Ecto neural progenitor cell (in vitro differentiated cells): ENCODE measurements around the gene RANBP17.
"Not testable (repeated sequence)": the region's sequence is repeated elsewhere in the genome, so short reads cannot be mapped to it uniquely, and the experiment has no call there.

Experiments used
- DNase-seq: peaks from one replicate; pipeline ENCODE4 v3.0.0-alpha.2; 2018; ENCODE audit warnings: low spot score

The RANBP17 gene

DNA sequence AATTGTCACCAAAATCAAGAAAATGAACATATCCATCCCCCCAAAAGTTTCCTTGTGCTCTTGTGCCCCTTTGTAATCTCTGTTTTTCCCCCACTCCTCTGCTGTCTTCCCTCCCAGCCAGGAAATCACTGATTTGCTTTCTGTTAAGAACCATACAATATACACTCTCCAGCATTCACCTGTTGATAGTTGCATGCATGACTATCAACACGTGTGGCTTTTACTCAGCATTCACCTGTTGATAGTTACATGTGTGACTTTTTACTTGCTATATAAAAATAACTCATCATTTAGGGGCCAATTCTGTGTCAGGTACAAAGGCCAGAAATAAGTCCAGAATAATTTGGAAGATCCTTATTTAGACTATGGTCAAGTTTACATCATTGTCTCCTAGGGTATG lies 6.0 kb downstream of the RANBP17 start:
- DNase-seq, result no peak

DNA sequence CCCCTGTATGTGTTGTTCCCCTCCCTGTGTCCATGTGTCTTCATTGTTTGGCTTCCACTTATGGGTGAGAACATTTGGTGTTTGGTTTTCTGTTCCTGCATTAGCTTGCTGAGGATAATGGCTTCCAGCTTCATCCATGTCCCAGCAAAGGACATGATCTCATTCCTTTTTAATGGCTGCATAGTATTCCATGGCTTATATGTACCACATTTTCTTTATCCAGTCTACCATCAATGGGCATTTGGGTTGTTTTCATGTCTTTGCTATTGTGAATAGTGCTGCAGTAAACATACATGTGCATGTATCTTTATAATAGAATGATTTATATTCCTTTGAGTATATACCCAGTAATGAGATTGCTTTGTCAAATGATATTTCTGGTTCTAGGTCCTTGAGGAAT lies 8.6 kb downstream of the RANBP17 start:
- DNase-seq, result not testable (repeated sequence)

DNA sequence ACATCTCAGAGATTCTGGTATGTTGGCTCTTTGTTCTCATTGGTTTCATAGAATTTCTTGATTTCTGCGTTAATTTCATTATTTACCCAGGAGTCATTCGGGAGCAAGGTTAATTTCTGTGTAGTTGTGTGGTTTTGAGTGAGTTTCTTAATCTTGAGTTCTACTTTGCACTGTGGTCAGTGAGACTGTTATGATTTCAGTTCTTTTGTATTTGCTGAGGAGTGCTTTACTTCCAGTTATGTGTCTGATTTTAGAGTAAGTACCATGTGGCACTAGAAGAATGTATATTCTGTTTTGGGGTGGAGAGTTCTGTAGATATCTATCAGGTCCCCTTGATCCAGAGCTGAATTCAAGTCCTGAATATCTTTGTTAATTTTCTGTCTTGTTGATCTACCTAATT lies 12.2 kb downstream of the RANBP17 start:
- no peak for DNase-seq

DNA sequence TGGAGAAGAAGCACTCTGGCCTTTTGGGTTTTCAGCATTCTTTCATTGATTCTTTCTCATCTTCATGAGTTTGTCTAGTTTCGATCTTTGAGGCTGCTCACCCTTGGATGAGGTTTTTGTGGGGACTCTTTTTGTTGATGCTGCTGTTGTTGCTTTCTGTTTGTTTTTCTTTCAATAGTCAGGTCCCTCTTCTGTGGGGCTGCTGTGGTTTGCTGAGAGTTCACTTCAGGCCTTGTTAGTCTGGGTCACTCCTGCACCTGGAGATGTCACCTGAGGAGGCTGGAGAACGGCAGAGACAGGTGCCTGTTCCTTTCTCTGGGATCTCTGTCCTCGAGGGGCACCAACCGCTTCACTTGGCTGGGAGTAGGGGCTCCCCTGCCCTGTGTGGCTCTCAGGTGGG lies 14.0 kb downstream of the RANBP17 start:
- no peak for DNase-seq

DNA sequence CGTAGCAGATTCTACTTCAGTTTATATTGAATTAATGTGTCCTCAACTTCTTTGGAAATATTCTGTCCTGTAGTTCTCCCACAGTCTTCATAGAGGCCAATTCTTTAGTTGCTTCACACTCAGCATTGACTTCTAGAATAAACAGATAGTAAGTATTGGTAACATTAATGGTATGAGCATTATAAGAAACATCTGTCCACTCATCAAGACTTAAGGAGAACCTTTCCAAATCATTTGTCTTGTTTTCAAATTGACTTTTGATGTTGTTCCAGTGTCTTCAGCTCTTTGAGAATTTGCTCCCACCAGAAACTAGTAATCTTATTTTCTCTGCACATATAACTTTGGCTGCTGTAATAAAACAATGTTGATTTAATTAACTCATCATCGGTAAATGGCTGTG lies 18.3 kb downstream of the RANBP17 start:
- DNase-seq, result no peak

DNA sequence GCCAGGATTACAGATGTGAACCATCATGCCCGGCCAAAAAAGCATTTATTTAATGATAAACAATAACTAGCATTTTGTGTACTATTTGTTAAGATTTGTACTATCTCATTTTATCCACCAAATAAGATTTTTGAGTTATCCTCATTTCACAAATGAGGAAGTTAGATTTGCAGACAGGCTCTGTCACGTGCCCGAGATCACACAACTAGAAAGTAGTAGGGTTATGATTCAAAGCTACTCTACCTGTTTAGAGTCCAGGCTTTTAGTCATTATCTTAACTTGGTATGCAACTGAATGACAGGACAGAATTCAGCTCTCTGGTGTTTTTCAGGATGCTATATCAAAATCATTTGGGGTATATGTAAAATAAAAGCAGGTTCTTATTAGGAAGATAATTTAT lies 20.5 kb downstream of the RANBP17 start:
- DNase-seq, result no peak

DNA sequence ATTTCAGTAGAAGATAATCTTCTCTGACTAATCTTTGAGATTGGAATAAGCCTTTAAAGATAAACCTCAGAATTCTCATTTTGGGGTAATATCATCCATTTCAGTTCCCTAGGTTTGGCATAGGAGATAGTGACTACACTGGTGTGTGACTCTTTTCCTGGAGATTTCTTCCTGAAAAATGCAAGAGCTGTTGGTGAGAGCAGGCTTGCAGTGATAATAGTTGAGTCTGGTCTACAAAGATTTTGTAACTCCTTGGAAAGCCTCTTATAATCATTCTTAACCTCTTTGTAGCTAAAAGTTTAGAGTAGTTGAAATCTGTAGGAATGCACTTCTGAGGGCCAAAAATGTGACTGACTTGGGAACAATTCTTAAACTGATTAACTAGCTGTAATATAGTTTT lies 23.4 kb downstream of the RANBP17 start:
- DNase-seq, result no peak

DNA sequence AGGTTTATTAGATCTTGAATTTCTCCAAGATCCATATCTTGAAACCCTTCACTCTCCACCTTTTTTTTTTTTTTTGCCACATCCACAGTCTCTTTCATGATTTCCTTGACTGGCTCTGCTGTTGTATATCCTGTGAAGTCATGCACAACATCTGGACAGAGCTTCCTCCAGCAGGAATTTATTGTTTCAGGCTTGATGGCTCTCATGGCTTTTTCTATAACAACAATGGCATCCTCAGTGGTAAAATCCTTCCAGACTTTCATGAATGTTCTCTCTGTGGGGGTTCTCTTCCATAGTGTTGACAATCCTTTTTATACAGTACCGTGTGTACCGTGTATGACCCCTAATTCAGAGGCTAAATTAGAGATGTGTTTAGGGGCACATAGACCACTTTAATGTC lies 24.0 kb downstream of the RANBP17 start:
- no peak for DNase-seq

DNA sequence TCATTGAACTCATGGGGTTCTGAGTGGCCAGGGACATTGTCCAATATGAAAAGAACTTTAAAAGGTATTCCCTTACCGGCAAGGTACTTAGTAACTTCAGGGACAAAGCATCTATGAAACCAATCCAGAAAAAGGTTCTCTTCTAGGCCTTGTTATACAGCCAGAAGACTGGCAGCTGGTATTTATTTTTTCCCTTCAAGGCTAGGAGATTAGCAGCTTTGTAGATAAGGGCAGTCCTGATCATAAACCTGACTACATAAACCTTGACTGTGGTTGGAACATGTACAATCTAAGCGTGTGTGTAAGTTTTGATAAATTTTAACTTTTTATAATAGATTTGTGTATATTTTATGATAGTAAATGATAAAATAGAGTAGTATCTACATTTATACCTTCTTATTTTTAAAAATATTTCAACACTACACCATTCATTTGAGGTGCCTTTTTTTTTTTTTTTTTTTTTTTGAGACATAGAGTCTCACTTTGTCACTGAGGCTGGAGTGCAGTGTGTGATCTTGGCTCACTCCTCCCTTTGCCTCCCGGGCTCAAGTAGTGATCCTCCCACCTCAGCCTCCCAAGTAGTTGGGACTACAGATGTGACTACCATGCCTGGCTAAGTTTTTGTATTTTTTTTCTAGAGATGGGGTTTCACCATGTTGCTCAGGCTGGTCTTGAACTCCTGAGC lies 24.5 kb downstream of the RANBP17 start:
- no peak for DNase-seq

DNA sequence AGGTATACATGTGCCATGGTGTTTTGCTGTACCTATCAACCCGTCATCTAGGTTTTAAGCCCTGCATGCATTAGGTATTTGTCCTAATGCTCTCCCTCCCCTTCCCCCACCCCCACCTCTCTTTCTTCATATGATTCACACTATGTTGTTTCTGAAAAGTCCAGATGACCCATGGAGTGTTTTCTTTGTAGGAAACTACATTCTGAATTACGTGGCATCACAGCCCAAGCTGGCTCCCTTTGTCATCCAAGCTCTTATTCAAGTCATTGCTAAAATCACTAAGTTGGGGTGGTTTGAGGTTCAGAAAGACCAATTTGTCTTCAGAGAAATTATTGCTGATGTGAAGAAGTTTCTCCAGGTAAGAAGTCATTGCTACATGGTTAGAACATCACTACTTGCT lies 30.4 kb downstream of the RANBP17 start:
- no peak for DNase-seq

DNA sequence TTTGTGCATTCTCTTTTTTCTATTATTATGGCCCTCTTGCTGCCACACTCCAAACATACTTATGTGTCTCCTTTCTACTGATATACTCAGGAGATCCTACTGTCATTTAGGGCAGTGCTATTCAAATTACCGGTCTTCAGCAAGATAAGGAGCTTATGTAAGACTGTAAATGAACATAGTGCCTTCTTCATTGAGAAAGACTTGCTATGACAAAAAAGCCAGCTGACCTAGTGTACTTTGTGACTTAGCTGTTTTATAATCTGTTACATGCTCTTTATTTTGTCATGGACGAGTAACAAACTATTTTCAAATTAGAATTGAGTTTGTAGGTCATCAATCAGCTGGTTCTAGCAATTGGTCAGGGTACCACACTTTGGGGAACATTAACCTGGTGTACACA lies 32.8 kb downstream of the RANBP17 start:
- DNase-seq, result no peak

DNA sequence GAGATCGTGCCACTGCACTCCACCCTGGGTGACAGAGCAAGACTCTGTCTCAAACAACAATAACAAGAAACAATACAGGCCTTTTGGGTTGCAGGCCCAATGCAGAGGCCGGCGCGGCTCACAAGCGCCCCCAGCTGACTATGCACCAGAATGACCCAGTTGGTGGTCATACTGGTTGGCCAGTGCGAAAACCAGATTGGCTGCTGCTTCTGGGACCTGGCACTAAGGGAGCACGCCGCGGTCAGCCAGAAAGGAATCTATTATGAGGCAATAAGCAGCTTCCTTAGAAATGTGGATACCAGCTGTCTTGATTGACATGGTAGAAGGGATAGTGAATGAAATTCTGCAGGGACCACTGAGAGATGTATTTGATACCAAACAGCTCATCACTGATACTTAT lies 35.0 kb downstream of the RANBP17 start:
- peak; percentile 80 for DNase-seq

DNA sequence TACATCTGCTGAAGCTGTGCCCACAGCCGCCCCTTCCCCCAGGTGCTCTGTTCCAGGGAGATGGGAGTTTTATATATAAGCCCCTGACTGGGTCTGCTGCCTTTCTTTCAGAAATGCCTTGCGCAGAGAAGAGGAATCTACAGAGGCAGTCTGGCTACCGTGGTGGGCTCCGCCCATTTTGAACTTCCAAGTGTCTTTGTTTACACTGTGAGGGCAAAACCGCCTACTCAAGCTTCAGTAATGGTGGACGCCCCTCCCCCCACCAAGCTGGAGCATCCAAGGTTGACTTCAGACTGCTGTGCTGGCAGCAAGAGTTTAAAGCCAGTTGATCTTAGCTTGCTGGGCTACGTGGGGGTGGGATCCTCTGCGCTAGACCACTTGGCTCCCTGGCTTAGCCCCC lies 41.3 kb downstream of the RANBP17 start:
- DNase-seq, result peak; percentile 49

DNA sequence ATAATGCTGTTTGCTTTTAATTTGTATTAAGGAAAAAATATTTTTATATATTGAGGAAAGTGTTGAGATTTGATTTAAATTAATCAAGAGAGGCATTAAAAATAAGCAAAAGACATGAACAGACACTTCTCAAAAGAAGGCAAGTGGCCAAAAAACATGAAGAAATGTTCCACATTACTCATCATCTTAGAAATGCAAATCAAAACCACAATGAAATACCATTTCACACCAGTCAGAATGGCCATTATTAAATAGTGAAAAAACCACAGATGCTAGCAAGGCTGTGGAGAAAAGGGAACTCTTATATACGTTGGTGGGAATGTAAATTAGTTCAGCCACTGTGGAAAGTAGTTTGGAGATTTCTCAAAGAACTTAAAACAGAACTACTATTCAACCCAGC lies 45.9 kb downstream of the RANBP17 start:
- no peak for DNase-seq

DNA sequence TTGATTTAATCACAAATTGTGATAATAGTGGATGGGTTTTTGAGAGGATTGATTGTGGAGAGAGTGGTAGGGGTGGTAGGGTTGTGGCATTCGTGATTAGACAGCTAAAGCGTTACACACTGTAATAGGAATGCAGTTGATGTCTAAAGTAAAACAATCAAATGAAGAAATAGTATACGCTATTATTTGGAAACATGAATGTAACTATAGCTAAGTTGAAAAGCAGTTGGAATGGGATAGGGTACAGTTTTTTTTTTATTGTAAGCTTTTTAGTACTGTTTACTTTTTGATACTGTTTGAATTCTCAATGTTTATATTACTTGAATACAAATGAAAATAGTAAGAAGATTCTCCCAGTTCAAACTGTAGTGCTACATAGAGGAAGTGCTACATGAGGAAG lies 51.8 kb downstream of the RANBP17 start:
- no peak for DNase-seq

DNA sequence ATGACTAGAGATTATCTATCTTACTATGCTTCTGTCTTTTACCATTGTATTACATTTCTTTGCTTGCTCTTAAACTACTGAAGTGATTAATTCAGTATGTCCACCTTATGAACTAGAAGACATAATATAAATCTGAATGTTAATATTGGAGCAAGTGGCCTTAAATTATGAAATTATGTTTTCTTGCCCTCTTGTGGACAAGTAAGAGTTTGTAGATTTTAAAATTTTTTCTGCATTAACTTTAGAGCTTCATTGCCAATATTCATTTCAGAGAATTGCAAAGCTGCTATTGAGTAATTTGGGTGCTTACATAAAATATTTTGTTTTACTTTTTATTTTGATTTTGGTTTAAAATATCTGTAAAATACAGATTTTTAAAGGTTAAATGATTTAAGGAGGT lies 55.3 kb downstream of the RANBP17 start:
- no peak for DNase-seq

DNA sequence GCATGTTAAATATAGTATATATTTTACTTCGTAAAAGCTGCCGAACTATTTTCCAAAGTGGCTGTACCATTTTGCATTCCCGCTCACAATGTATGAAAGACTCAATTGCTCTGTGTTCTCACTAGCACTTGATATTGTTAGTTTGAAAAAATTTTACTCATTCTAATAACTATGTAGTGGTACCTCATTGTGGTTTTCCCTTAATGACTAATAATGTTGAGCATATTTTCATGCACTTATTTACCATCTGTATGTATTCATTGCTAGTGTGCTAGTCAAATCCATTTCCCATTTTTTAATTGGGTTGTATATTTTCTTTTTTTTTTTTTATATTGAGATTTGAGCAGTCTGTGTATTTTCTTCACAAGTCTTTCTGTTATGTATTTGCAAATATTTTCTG lies 58.4 kb downstream of the RANBP17 start:
- no peak for DNase-seq

DNA sequence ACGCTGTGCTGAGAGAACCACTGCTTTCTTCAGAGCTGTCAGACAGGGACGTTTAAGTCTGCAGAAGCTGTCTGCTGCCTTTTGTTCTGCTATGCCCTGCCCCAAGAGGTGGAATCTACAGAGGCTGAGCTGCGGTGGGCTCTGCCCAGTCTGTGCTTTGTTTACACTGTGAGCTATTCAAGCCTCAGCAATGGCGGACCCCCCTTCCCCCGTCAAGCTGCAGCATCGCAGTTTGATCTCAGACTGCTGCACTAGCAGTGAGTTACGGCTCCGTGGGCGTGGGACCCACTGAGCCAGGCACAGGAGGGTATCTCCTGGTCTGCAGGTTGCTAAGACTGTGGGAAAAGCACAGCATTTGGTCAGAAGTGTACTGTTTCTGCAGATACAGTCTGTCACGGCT lies 60.5 kb downstream of the RANBP17 start:
- DNase-seq, result peak; percentile 67

DNA sequence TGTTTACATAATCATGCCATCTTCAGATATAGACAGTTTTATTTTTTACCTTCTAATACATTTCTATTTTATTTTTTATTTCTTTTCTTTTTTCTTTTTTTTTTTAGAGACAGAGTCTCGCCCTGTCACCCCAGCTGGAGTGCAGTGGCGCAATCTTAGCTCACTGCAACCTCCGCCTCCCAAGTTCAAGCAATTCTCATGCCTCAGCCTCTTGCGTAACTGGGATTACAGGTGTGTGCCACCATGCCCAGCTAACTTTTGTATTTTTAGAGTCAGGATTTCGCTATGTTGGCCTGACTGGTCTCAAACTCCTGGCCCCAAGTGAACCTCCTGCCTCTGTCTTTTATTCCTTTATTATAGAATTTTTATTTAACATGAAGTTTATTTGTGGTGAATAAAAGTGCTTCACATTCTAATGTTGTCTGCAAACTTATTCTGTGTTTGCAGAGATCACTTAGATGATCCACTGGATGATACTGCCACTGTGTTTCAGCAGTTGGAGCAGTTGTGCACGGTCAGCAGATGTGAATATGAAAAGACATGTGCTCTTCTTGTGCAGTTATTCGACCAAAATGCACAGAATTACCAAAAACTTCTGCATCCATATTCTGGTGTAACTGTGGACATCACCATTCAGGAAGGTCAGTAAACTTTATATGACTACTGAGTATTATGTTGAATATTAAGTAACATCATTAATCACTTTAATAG lies 62.2 kb downstream of the RANBP17 start:
- DNase-seq, result no peak

DNA sequence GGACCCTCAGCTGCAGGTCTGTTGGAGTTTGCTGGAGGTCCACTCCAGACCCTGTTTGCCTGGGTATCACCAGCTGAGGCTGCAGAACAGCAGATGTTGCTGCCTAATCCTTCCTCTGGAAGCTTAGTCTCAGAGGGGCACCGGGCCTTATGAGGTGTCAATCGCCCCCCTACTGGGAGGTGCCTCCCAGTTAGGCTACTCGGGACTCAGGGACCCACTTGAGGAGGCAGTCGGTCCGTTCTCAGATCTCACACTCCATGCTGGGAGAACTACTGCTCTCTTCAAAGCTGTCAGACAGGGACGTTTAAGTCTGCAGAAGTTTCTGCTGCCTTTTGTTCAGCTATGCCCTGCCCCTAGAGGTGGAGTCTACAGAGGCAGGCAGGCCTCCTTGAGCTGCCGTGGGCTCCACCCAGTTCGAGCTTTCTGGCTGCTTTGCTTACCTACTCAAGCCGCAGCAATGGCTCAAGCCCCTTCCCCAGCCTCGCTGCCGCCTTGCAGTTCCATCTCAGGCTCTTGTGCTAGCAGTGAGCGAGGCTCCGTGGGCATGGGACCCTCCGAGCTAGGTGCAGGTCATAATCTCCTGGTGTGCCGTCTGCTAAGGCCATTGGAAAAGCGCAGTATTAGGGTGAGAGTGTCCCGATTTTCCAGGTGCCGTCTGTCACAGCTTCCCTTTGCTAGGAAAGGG lies 73.9 kb downstream of the RANBP17 start:
- peak; percentile 39 for DNase-seq

DNA sequence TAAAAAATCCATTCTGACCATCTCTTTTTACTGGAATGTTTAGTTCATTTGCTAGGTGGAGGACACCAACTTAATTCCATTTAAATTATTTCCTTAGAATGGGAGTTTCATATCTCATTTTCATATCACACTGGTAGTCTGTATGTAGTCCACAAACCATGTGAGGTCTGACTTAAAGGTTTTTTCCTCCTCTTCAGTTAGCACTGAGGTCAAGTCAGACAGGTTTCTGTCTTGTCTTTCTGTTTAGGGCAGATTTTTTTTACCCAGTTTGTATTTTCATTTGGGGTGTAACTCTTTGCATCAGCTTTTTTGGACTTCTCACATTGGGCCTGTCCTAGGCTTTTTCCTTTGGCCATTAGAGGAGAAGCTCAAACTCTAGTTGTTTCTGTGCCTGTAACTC lies 75.3 kb downstream of the RANBP17 start:
- no peak for DNase-seq

DNA sequence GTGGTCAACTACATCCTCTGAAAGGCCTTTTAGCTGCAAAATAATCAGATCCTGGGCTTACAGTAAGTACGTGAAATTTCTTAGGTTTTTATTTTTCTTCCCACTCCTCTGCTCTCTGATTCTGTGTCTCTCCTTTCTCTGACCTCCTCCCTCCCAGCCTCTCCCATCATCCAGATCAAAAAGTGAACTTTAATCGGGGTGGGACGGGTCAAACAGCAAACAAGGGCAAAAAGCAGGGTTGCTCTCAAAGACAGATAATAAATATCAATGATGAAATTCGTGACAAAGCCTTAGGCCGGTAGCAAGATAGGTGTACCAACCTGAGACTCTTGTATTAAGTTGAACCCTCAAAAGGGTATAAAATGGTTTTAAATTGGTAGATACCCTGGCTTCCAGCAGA lies 76.1 kb downstream of the RANBP17 start:
- DNase-seq, result no peak

DNA sequence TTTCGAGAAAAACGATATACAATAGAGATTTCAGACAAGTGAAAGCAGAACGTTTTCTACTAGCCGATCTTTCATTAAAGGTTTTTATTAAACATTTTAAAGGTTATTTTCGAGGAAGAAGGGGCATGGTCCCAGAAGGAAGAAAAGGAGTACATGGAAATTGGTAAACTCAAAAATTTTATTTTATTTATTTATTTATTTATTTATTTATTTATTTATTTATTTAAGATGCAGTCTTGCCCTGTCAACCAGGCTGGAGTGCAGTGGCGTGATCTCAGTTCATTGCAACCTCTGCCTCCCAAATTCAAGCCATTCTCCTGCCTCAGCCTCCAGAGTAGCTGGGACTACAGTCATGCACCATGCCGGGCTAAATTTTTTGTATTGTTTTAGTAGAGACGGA lies 77.4 kb downstream of the RANBP17 start:
- no peak for DNase-seq

DNA sequence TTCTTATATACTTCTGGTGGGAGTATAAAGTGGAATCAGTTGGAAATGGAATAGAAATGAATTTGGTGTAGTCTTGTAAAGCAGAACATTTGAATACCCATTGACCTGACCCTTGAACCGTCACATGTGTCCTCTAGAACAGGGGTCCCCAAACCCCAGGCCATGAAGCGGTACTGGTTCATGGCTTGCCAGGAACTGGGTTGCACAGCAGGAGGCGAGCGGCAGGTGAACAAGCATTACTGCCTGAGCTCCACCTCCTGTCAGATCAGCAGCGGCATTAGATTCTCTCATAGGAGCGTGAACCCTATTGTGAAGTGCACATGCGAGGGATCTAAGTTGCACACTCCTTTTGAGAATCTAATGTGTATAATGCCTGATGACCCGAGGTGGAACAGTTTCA lies 80.0 kb downstream of the RANBP17 start:
- DNase-seq, result no peak
